HCT116 (cell line): ENCODE data around the gene NCKAP5. TPM values are rescaled to one million over a fixed set of nuclear protein-coding genes. Genes with fewer than 3 reads are reported as not detected.

Experiments
- ATAC-seq: fragments of 200-7000 bp; cut with Tn5 transposase; 2 replicates; pipeline ENCODE4 v1.9.1; 2020; ENCODE audit warnings: mild to moderate bottlenecking, moderate library complexity
- BruUV-seq: library from RNA; stranded (reverse); fragments of 400-500 nt; replicated peaks from 2 replicates; lab custom pipeline; 2021; lab: Mats Ljungman, UMichigan
- CTCF ChIA-PET: fragments of 300-600 bp; sonication (Branson Sonifier 250); formaldehyde crosslinking; loops from one replicate; lab custom pipeline; 2021; ENCODE audit warnings: antibody characterized with exemption; lab: Charles Lee
- POLR2A ChIA-PET: fragments of 300-600, 350-600 bp; sonication (Branson Sonifier 250); formaldehyde crosslinking; loops from one replicate; lab custom pipeline; 2021; ENCODE audit warnings: antibody characterized with exemption; lab: Charles Lee
- RAD21 ChIA-PET, 2 experiments: fragments of 300-600 bp; sonication (Branson Sonifier 250); formaldehyde crosslinking; loops; one replicate each; lab custom pipeline; 2023; ENCODE audit warnings: low total read pairs in 2 of 2; ENCODE audit not compliant: uncharacterized antibody in 2 of 2, unreplicated experiment in 2 of 2, low non-redundant PET in 1 of 2; lab: Charles Lee
- DNase-seq: peaks from one replicate; pipeline ENCODE4 v3.0.0-alpha.2; 2010; ENCODE audit warnings: low read depth, low spot score
- H2AFZ ChIP-seq: fragments of 200-600 bp; shearing (Covaris generic), sonication (generic); 2 replicates; pipeline ENCODE4 v1.6.1; 2017; ENCODE audit warnings: low read depth, mixed run types, mixed read lengths, antibody characterized with exemption, low read length; ENCODE audit not compliant: poor library complexity, severe bottlenecking
- H3K27ac ChIP-seq: 2 replicates; pipeline ENCODE4 v1.5.1; 2012; ENCODE audit warnings: low read depth, low read length
- H3K27me3 ChIP-seq: fragments of 200-600 bp; sonication (generic); 2 replicates; pipeline ENCODE4 v1.6.1; 2016; ENCODE audit warnings: mixed run types, low read length, mixed read lengths; ENCODE audit not compliant: insufficient read depth
- H3K36me3 ChIP-seq, 2 experiments: fragments of 200-500 bp in 1 of 2; fragments of 200-600 bp in 1 of 2; sonication (Bioruptor generic) in 1 of 2; sonication (generic) in 1 of 2; 2 replicates each; pipeline versions ENCODE4 v1.5.1 to v1.6.1; 2014 to 2016; ENCODE audit warnings: low read length in 2 of 2, inconsistent platforms in 1 of 2, mixed read lengths in 1 of 2, mixed run types in 1 of 2; ENCODE audit not compliant: insufficient read depth in 2 of 2, control insufficient read depth in 1 of 2
- H3K4me1 ChIP-seq, 2 experiments: fragments of 200-600 bp in 1 of 2; sonication (generic) in 1 of 2; 2 replicates each; pipeline versions ENCODE4 v1.5.1 to v1.6.1; 2012 to 2017; ENCODE audit warnings: low read length in 2 of 2, inconsistent platforms in 1 of 2, mild to moderate bottlenecking in 1 of 2, mixed read lengths in 1 of 2, mixed run types in 1 of 2, moderate library complexity in 1 of 2; ENCODE audit not compliant: insufficient read depth in 2 of 2, control insufficient read depth in 1 of 2
- H3K4me2 ChIP-seq: fragments of 200-600 bp; sonication (generic); 2 replicates; pipeline ENCODE4 v1.6.1; 2017; ENCODE audit warnings: mixed run types, low read length, mixed read lengths
- H3K4me3 ChIP-seq, 2 experiments: fragments of 200-600 bp in 1 of 2; sonication (generic) in 1 of 2; replicated peaks in 1 of 2; 2 replicates each; pipeline ENCODE4 v1.5.1; 2011 to 2016; ENCODE audit warnings: low read length in 2 of 2, control low read depth in 1 of 2, low read depth in 1 of 2, mild to moderate bottlenecking in 1 of 2, mixed read lengths in 1 of 2, mixed run types in 1 of 2
- H3K79me2 ChIP-seq: fragments of 200-600 bp; sonication (generic); 2 replicates; pipeline ENCODE4 v1.6.1; 2017; ENCODE audit warnings: mild to moderate bottlenecking, mixed run types, low read length, moderate library complexity, mixed read lengths; ENCODE audit not compliant: insufficient read depth
- H3K9ac ChIP-seq: fragments of 200-600 bp; sonication (generic); 2 replicates; pipeline ENCODE4 v1.6.1; 2016; ENCODE audit warnings: low read length, mixed read lengths
- H3K9me2 ChIP-seq: fragments of 200-600 bp; sonication (generic), shearing (Covaris generic); 2 replicates; pipeline ENCODE4 v1.6.1; 2017; ENCODE audit warnings: mixed run types, mild to moderate bottlenecking, moderate library complexity; ENCODE audit not compliant: insufficient read depth
- H3K9me3 ChIP-seq, 2 experiments: fragments of 200-500 bp in 1 of 2; fragments of 200-600 bp in 1 of 2; sonication (Bioruptor generic) in 1 of 2; sonication (generic) in 1 of 2; 2 replicates each; pipeline ENCODE4 v1.6.1; 2014 to 2017; ENCODE audit warnings: low read length in 2 of 2, mixed read lengths in 2 of 2, inconsistent platforms in 1 of 2, low read depth in 1 of 2, mild to moderate bottlenecking in 1 of 2, mixed run types in 1 of 2, moderate library complexity in 1 of 2; ENCODE audit not compliant: control insufficient read depth in 1 of 2, insufficient read depth in 1 of 2
- H4K20me1 ChIP-seq: fragments of 200-600 bp; sonication (generic), shearing (Covaris generic); 2 replicates; pipeline ENCODE4 v1.6.1; 2017; ENCODE audit warnings: mixed run types, mild to moderate bottlenecking, moderate library complexity; ENCODE audit not compliant: insufficient read depth
- CBX3 ChIP-seq: IDR thresholded peaks from 2 replicates; pipeline ENCODE4 v1.6.1; 2012; ENCODE audit warnings: low read depth
- EZH2 ChIP-seq: fragments of 200-600 bp; sonication (generic); IDR thresholded peaks from 2 replicates; pipeline ENCODE4 v1.6.1; 2017; ENCODE audit warnings: antibody characterized with exemption, mixed run types
- EZH2phosphoT487 ChIP-seq: fragments of 200-600 bp; IDR thresholded peaks from 2 replicates; pipeline ENCODE4 v1.6.1; 2018; ENCODE audit warnings: antibody characterized with exemption, borderline replicate concordance
- FOSL1 ChIP-seq: IDR thresholded peaks from 2 replicates; pipeline ENCODE4 v1.6.1; 2012; ENCODE audit warnings: low read depth
- JUND ChIP-seq: IDR thresholded peaks from 2 replicates; pipeline ENCODE4 v1.6.1; 2012
- POLR2A ChIP-seq: IDR thresholded peaks from 2 replicates; pipeline ENCODE4 v1.7.0; 2011; ENCODE audit warnings: borderline replicate concordance; ENCODE audit not compliant: insufficient read depth, insufficient read length; ENCODE audit errors: extremely low read depth
- RAD21 ChIP-seq: IDR thresholded peaks from 2 replicates; pipeline ENCODE4 v1.6.1; 2012; ENCODE audit warnings: low read depth, mild to moderate bottlenecking
- TCF7L2 ChIP-seq: IDR thresholded peaks from 2 replicates; pipeline ENCODE4 v1.7.0; 2011; ENCODE audit warnings: borderline replicate concordance, inconsistent platforms; ENCODE audit not compliant: insufficient read depth, insufficient read length; ENCODE audit errors: extremely low read depth
- YY1 ChIP-seq: IDR thresholded peaks from 2 replicates; pipeline ENCODE4 v1.6.1; 2011; ENCODE audit warnings: low read length, low read depth, moderate library complexity, mild to moderate bottlenecking; ENCODE audit not compliant: insufficient replicate concordance; ENCODE audit errors: extremely low read depth
- ZFX ChIP-seq: fragments of 450-650 bp; IDR thresholded peaks from 2 replicates; pipeline ENCODE4 v1.6.1; 2017
- intact Hi-C: fragments of 100-400 bp; cut with micrococcal nuclease; formaldehyde crosslinking; loops from 2 replicates; pipeline ENCODE4 v1.10.0; 2022
- total RNA-seq: library from RNA; stranded (reverse); gene quantifications from one replicate; pipeline ENCODE4 v1.2.1, GENCODE V29; 2021; ENCODE audit not compliant: unreplicated experiment

NCKAP5 gene
- total RNA-seq, 1 experiment from 2014 or later, result 0.30 TPM

GRCh38 chr2:133431289-133431688 lies 137.0 kb downstream of the NCKAP5 start:
- Histone ChIP-seq H3K4me1 (no peaks in the 10 kb centered on the region), H3K9me3 (no peaks in the 10 kb centered on the region), H3K36me3 (no peaks in the 10 kb centered on the region), H3K27me3 (no peaks in the 10 kb centered on the region), H3K9me2 (no peaks in the 10 kb centered on the region), H2AFZ (no peak overlapping the region), H3K27ac (no peak overlapping the region), H3K79me2 (no peaks in the 10 kb centered on the region), H4K20me1 (no peaks in the 10 kb centered on the region), H3K4me3 (no peak overlapping the region), H3K9ac (no peak overlapping the region), H3K4me2 (no peak overlapping the region)
- ChIA-PET POLR2A (no interaction called here), RAD21 (no interaction called here), CTCF (no interaction called here)
- no TSS peak for BruUV-seq
- ATAC-seq (no peak), DNase-seq (no peak)
- no peak for TF ChIP-seq EZH2phosphoT487
- no peak for TF ChIP-seq CBX3
- TF ChIP-seq RAD21, result no peak
- TF ChIP-seq POLR2A, result no peak
- TF ChIP-seq EZH2, result no peak
- no peak for TF ChIP-seq JUND
- no peak for TF ChIP-seq ZFX
- TF ChIP-seq TCF7L2, result peak; percentile 18
- intact Hi-C loops, result no loop called here

GRCh38 chr2:133426791-133427190 lies 141.5 kb downstream of the NCKAP5 start:
- Histone ChIP-seq H3K27ac (no peak overlapping the region), H3K9me2 (no peaks in the 10 kb centered on the region), H3K27me3 (no peaks in the 10 kb centered on the region), H3K4me2 (no peak overlapping the region), H3K79me2 (no peaks in the 10 kb centered on the region), H3K36me3 (no peaks in the 10 kb centered on the region), H3K9ac (no peak overlapping the region), H3K4me3 (no peak overlapping the region), H3K9me3 (no peaks in the 10 kb centered on the region), H2AFZ (no peak overlapping the region), H4K20me1 (no peaks in the 10 kb centered on the region), H3K4me1 (no peaks in the 10 kb centered on the region)
- BruUV-seq, result no TSS peak
- TF ChIP-seq YY1 (no peak), RAD21 (no peak), FOSL1 (no peak)
- CTCF ChIA-PET, result no interaction called here
- no peak for ATAC-seq
- intact Hi-C loops, result no loop called here
- RAD21 ChIA-PET, result no interaction called here
- DNase-seq, result no peak
- POLR2A ChIA-PET, result no interaction called here
